Measurements from ENCODE around the gene VSTM2B. TPM values are rescaled to one million over a fixed set of nuclear protein-coding genes. Genes with fewer than 3 reads are reported as not detected.

VSTM2B gene
- total and polyA plus RNA-seq, 4 donors, result not detected

- TF ChIP-seq REST (IDR thresholded peaks at IDR 0.05), result no peak
- TF ChIP-seq HNF4A (conservative IDR thresholded peaks at IDR 0.05), result no peak
- TF ChIP-seq HNF4G (IDR thresholded peaks at IDR 0.05), result no peak
- no peak for TF ChIP-seq EGR1 (IDR thresholded peaks at IDR 0.05; ENCODE audit: low read depth in 2 of 2)
- no peak for TF ChIP-seq JUND (IDR thresholded peaks at IDR 0.05)
- TF ChIP-seq NR2F2 (IDR thresholded peaks at IDR 0.05), result no peak
- no peak for TF ChIP-seq FOXA2 (IDR thresholded peaks at IDR 0.05)
- TF ChIP-seq TAF1 (conservative IDR thresholded peaks at IDR 0.05), result no peak
Observed at GRCh38 chr19:29539131-29539530, 13.3 kb downstream of the VSTM2B start (continued).

GRCh38 chr19:29539670-29540069 lies 13.9 kb downstream of the VSTM2B start:
- TF ChIP-seq RAD21 (IDR thresholded peaks at IDR 0.05), result no peak
- no peak for TF ChIP-seq RXRA (IDR thresholded peaks at IDR 0.05)
- no peak for TF ChIP-seq EGR1 (IDR thresholded peaks at IDR 0.05; ENCODE audit: low read depth in 2 of 2)
- TF ChIP-seq SP1 (IDR thresholded peaks at IDR 0.05), result no peak
- no peak for TF ChIP-seq MAX (IDR thresholded peaks at IDR 0.05)
- TF ChIP-seq GABPA (IDR thresholded peaks at IDR 0.05 in 1 of 2, conservative IDR thresholded peaks at IDR 0.05 in 1 of 2), result no peak
- TF ChIP-seq NR2F2 (IDR thresholded peaks at IDR 0.05), result no peak
- TF ChIP-seq FOXA2 (IDR thresholded peaks at IDR 0.05), result no peak
- TF ChIP-seq FOXA1 (IDR thresholded peaks at IDR 0.05), result no peak
- no peak for TF ChIP-seq CTCF (IDR thresholded peaks at IDR 0.05; ENCODE audit: low read depth, low read length, missing input control)
- no peak for TF ChIP-seq JUND (IDR thresholded peaks at IDR 0.05)
- TF ChIP-seq YY1 (IDR thresholded peaks at IDR 0.05), result no peak
- TF ChIP-seq ZBTB33 (IDR thresholded peaks at IDR 0.05), result no peak
- no peak for TF ChIP-seq REST (IDR thresholded peaks at IDR 0.05)
- TF ChIP-seq TAF1 (conservative IDR thresholded peaks at IDR 0.05), result no peak
- TF ChIP-seq HNF4A (conservative IDR thresholded peaks at IDR 0.05), result no peak
- no peak for TF ChIP-seq HNF4G (IDR thresholded peaks at IDR 0.05)
- no peak for TF ChIP-seq ATF3 (IDR thresholded peaks at IDR 0.05)
- no peak for DNase-seq (ENCODE audit: low spot score)

More at GRCh38 chr19:29539670-29540069, 13.9 kb downstream of the VSTM2B start:
- Histone ChIP-seq H3K36me3 (ENCODE audit: control insufficient read depth in 4 of 4, insufficient read depth in 3 of 4, low read depth in 1 of 4, low read length in 3 of 4) (no peaks in the 10 kb centered on the region), H3K9me3 (ENCODE audit: control insufficient read depth in 4 of 4, low read length in 3 of 4) (no peaks in the 10 kb centered on the region), H3K4me1 (ENCODE audit: control insufficient read depth in 4 of 4, insufficient read depth in 4 of 4, low read length in 3 of 4) (no peaks in the 10 kb centered on the region), H3K27ac (ENCODE audit: low read depth in 1 of 2, low read length in 2 of 2) (no peak overlapping the region), H3K27me3 (ENCODE audit: control insufficient read depth in 4 of 4, insufficient read depth in 4 of 4, low read length in 3 of 4) (peaks cover 0 to 10% (median 0%) of the 10 kb centered on the region in 4 donors), H3K4me3 (ENCODE audit: low read depth in 1 of 3, low read length in 3 of 3) (no peak overlapping the region), H3K9ac (ENCODE audit: low read depth in 1 of 2, low read length in 2 of 2) (no peak overlapping the region)
- 26% methylated on average over 6 of the region's 6 CpGs for WGBS
